ENCODE results near the gene AKT1.
A peak's percentile ranks its signal among the peaks of the same experiment; 100 is the strongest.
"Not testable (repeated sequence)": the region's sequence is repeated elsewhere in the genome, so short reads cannot be mapped to it uniquely, and the experiment has no call there.

Gene AKT1

DNA sequence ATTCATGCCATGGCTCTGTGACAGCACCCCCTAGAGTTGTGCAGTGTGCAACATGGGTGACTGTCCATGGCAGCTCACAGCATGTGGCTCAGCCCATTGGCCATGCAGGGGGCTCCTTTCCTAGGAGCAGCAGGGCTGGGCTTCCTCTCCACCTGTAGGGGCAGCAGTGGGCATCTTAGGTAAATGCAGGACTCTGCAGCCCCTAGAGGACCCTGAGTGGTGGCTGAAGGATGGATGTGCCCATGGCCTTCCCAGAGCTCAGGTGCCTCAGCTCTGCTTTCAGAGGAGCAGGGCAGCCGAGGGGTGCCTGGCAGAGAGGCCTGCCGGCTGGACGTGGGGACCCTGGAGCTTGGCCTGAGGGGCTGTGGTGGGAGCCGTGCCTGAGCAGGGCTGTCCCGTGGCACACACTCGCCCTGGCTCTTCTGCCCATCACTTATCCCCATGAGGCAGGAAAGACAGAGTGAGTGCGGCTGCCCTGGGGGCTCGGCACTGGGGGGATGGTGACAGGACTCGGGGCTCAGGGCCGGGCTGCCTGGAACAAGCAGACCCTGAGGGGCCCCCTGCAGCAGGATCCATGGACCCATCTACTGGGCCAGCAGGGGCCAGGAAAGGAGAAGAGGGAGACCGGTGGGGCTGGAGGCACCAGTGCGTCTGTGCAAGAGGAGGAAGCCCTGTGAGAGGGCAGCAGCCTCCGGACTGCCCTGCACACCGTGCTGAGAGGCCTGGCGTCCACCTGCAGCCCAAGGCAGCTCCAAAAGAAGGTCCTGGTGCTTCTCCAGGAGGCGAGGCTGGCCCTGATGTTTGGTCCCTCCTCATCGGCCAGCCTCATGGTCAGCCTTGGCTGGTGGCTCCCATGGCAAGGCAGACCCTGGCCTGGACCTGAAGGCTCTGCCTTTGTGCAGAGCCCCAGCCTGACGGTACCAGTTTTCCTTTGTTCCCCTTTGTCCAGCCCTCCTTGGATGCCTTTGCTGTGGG is 63.9 kb downstream of the AKT1 start:
- TF ChIP-seq, protein P1, sequence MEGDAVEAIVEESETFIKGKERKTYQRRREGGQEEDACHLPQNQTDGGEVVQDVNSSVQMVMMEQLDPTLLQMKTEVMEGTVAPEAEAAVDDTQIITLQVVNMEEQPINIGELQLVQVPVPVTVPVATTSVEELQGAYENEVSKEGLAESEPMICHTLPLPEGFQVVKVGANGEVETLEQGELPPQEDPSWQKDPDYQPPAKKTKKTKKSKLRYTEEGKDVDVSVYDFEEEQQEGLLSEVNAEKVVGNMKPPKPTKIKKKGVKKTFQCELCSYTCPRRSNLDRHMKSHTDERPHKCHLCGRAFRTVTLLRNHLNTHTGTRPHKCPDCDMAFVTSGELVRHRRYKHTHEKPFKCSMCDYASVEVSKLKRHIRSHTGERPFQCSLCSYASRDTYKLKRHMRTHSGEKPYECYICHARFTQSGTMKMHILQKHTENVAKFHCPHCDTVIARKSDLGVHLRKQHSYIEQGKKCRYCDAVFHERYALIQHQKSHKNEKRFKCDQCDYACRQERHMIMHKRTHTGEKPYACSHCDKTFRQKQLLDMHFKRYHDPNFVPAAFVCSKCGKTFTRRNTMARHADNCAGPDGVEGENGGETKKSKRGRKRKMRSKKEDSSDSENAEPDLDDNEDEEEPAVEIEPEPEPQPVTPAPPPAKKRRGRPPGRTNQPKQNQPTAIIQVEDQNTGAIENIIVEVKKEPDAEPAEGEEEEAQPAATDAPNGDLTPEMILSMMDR (IDR thresholded peaks at IDR 0.05; ENCODE audit: low read depth, low read length) = peak; percentile 37
- H3K4me3 ChIP-seq (replicated peaks in 1 of 2; ENCODE audit: low read depth in 2 of 2, low read length in 2 of 2) = no peak overlapping the region
- DNase-seq (ENCODE audit: low read depth in 2 of 2) = no peak

DNA sequence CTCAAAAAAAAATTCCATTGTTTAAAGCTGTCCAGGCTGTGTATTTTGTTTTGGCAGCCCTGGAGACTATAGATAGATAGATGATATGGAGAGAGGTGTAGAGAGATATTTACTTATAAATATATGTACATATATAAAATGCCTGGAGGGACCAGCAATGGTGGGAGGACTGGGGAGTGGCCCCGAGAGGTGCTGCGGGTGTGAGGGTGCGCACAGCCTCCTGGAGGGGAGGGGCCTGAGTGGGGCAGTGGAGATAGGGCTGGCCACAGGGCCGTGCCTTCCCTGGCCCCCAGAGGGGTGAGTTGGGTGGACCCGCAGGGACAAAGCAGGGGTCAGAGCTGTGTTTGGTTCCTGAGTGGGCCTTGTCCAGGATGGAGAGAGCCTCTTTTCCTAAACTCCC is 65.1 kb downstream of the AKT1 start:
- no peak overlapping the region for H3K4me3 ChIP-seq (replicated peaks in 1 of 2; ENCODE audit: low read depth in 2 of 2, low read length in 2 of 2)
- TF ChIP-seq, protein P1 (IDR thresholded peaks at IDR 0.05; ENCODE audit: low read depth, low read length) = no peak
- DNase-seq (ENCODE audit: low read depth in 2 of 2) = no peak

DNA sequence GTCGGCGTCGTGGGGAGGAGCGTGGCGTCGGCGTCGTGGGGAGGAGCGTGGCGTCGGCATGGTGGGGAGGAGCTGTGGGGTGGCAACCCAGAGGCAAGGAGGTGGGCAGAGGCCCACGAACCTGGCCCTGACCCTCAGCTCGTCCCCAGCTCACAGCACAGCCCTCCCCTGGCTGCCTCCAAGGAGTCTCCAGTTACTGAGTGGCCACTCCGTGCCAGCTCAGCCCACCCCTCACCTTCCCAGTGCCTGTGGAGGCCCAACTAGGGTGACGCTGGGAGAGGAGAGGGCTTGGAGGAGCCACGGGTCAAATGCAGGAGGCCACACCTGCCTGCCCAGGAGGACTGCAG is 65.7 kb downstream of the AKT1 start:
- TF ChIP-seq, protein P1 (IDR thresholded peaks at IDR 0.05; ENCODE audit: low read depth, low read length) = no peak
- DNase-seq (ENCODE audit: low read depth in 2 of 2) = no peak
- H3K4me3 ChIP-seq (replicated peaks in 1 of 2; ENCODE audit: low read depth in 2 of 2, low read length in 2 of 2) = no peak overlapping the region

- DNase-seq (ENCODE audit: low read depth in 2 of 2) = not testable (repeated sequence)
Observed at GRCh38 chr14:104729176-104729834, 66.2 kb downstream of the AKT1 start.

GRCh38 chr14:104728631-104729030 is 66.9 kb downstream of the AKT1 start:
- TF ChIP-seq, protein P1 (IDR thresholded peaks at IDR 0.05; ENCODE audit: low read depth, low read length) = no peak
- DNase-seq (ENCODE audit: low read depth in 2 of 2) = no peak
- H3K4me3 ChIP-seq (replicated peaks in 1 of 2; ENCODE audit: low read depth in 2 of 2, low read length in 2 of 2) = no peak overlapping the region

More at GRCh38 chr14:104729176-104729834, 66.2 kb downstream of the AKT1 start:
- not testable (repeated sequence) for H3K4me3 ChIP-seq (replicated peaks in 1 of 2; ENCODE audit: low read depth in 2 of 2, low read length in 2 of 2)

GRCh38 chr14:104726600-104727451 is 68.7 kb downstream of the AKT1 start:
- DNase-seq (ENCODE audit: low read depth in 2 of 2) = no peak
- H3K4me3 ChIP-seq (replicated peaks in 1 of 2; ENCODE audit: low read depth in 2 of 2, low read length in 2 of 2) = no peak overlapping the region

More at GRCh38 chr14:104726600-104727451, 68.7 kb downstream of the AKT1 start:
- TF ChIP-seq, protein P1 (IDR thresholded peaks at IDR 0.05; ENCODE audit: low read depth, low read length) = no peak

Measured in cardiac fibroblast (primary cell).